PFSK-1 (cell line): ENCODE measurements around the gene RASL10B.

ENCODE experiments used
- FOXP2 ChIP-seq: optimal IDR thresholded peaks from 2 replicates; pipeline ENCODE3; 2011; ENCODE audit warnings: borderline replicate concordance, control low read depth, inconsistent platforms; ENCODE audit not compliant: insufficient read depth; ENCODE audit errors: extremely low read length, extremely low read depth
- POLR2AphosphoS5 ChIP-seq: IDR thresholded peaks from 2 replicates; pipeline ENCODE4 v1.6.1; 2012; ENCODE audit warnings: low read depth, mild to moderate bottlenecking, control low read depth, low read length, moderate library complexity
- SIN3A ChIP-seq: IDR thresholded peaks from 2 replicates; pipeline ENCODE4 v1.6.1; 2012; ENCODE audit warnings: mild to moderate bottlenecking, low read length, moderate library complexity, borderline replicate concordance; ENCODE audit not compliant: insufficient read depth
- TAF1 ChIP-seq: IDR thresholded peaks from 2 replicates; pipeline ENCODE4 v1.6.1; 2012; ENCODE audit warnings: low read length, control low read depth, borderline replicate concordance; ENCODE audit not compliant: insufficient read depth
- TF ChIP-seq, protein P1 (sequence below), 2 experiments: IDR thresholded peaks; 2 replicates each; pipeline versions ENCODE4 v1.6.1 to v1.8.0; 2011 to 2012; ENCODE audit warnings: low read depth in 2 of 2, low read length in 2 of 2, control low read depth in 1 of 2, inconsistent platforms in 1 of 2, mild to moderate bottlenecking in 1 of 2, moderate library complexity in 1 of 2; ENCODE audit not compliant: insufficient read depth in 1 of 2

RASL10B gene

DNA sequence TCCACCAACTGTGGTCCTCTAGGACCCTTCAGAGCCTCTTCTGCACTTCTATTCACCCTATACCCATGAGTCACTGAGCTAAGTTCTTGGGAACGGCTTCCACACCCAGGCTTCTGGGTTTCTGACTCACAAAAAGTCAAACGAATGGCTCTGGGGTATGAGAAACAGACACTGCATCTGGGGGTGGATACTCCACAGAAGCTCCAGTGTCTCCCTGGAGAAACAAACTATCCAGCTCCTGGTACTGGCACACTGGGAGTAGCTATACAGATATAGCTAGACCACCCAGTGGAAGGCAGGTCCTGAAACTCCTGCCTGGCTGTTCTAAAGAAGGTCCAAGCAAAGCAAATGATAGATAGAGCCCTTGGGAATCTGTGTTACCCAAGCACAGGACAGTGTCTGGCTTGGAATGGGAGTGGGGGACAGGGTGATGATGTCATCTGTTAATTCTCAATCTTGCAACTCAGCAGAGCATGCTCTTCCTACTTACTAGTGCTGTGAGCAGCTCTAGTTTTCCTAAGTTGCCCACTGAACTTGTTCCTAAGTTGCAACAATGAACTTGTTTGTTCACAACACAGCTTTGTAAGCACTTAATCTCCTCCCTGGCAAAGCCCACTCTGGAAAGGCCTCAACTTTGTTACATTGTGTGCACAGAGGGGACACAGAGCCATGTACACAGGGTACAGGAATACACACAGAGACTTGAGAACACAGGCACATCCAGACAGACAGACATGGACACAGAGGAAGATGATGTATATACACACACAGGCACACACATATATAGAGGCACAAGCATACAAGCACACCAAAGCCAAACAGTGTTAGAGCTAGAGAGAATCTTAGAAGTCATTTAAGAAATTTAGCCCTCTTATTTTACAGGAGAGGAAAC lies 57.3 kb downstream of the RASL10B start:
- TF ChIP-seq SIN3A (no peak), TAF1 (no peak), POLR2AphosphoS5 (no peak), FOXP2 (no peak)
- TF ChIP-seq, protein P1, sequence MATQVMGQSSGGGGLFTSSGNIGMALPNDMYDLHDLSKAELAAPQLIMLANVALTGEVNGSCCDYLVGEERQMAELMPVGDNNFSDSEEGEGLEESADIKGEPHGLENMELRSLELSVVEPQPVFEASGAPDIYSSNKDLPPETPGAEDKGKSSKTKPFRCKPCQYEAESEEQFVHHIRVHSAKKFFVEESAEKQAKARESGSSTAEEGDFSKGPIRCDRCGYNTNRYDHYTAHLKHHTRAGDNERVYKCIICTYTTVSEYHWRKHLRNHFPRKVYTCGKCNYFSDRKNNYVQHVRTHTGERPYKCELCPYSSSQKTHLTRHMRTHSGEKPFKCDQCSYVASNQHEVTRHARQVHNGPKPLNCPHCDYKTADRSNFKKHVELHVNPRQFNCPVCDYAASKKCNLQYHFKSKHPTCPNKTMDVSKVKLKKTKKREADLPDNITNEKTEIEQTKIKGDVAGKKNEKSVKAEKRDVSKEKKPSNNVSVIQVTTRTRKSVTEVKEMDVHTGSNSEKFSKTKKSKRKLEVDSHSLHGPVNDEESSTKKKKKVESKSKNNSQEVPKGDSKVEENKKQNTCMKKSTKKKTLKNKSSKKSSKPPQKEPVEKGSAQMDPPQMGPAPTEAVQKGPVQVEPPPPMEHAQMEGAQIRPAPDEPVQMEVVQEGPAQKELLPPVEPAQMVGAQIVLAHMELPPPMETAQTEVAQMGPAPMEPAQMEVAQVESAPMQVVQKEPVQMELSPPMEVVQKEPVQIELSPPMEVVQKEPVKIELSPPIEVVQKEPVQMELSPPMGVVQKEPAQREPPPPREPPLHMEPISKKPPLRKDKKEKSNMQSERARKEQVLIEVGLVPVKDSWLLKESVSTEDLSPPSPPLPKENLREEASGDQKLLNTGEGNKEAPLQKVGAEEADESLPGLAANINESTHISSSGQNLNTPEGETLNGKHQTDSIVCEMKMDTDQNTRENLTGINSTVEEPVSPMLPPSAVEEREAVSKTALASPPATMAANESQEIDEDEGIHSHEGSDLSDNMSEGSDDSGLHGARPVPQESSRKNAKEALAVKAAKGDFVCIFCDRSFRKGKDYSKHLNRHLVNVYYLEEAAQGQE (IDR thresholded peaks at IDR 0.05; ENCODE audit: insufficient read depth in 1 of 2, low read depth in 2 of 2, low read length in 2 of 2) = no peak

DNA sequence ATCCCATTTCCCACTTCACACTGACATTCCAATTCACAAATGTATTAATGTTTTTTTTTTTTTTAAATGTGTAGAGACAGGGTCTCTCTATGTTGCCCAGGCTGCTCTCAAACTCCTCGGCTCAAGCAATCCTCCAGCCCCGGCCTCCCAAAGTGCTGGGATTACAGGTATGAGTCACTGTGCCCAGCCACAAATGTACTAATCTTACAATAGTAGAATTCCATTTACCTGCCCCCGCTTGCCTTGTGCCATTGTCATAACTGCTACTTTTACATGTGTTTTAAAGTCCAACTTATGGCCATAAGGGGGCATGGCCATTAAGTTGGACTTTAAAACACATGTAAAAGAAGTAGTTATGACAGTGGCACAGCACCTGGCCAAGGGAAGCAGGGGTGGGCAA lies 59.4 kb downstream of the RASL10B start:
- TF ChIP-seq TAF1 (no peak), FOXP2 (no peak), SIN3A (no peak), POLR2AphosphoS5 (no peak)
- TF ChIP-seq, protein P1 (IDR thresholded peaks at IDR 0.05; ENCODE audit: insufficient read depth in 1 of 2, low read depth in 2 of 2, low read length in 2 of 2) = no peak

DNA sequence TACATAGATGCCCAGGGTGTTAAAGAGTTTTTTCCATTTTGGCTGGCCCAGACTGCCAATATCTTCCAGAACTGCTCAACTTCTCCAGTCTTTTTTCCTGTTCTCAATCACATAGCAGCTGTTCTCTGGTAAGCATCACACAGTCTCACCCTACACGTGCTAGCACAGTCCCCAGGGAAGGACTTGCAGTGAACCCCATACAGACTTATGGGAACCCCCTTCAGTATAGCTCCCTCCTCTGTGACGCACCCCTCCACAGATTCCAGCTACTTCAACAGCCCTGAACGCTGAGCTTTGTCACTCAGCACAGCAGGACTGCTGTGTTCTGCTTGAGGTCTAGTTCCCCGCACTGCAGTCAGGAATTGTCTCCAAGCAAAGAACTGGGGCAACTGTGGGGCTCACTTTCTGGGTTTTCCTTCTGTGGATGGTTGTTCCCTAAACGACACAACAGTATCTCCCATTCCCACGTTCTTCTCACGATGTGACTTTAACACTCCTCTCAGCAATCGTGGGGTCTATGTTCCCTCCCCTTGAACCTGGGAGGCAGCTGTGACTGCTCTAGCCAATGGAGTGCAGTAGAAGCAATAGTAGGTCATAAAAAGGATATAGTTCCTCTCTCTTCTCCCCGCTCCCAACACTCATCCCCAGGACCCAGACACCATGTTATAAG lies 60.4 kb downstream of the RASL10B start:
- TF ChIP-seq SIN3A (no peak), FOXP2 (no peak), POLR2AphosphoS5 (no peak)
- TF ChIP-seq, protein P1 (IDR thresholded peaks at IDR 0.05; ENCODE audit: insufficient read depth in 1 of 2, low read depth in 2 of 2, low read length in 2 of 2) = no peak
